GM12891 (cell line): Measurements from ENCODE around the gene SST.
"Not testable (repeated sequence)": the region's sequence is repeated elsewhere in the genome, so short reads cannot be mapped to it uniquely, and the experiment has no call there.

ENCODE experiments used
- POLR2A ChIP-seq: IDR thresholded peaks from 2 replicates; pipeline ENCODE4 v1.6.1; 2011; ENCODE audit warnings: low read depth, low read length, control low read depth
- POLR2AphosphoS5 ChIP-seq: IDR thresholded peaks from 2 replicates; pipeline ENCODE4 v1.6.1; 2011; ENCODE audit warnings: low read depth, low read length, control low read depth
- POU2F2 ChIP-seq: IDR thresholded peaks from 2 replicates; pipeline ENCODE4 v1.6.1; 2011; ENCODE audit warnings: low read depth, mild to moderate bottlenecking, control low read depth, low read length, moderate library complexity
- SPI1 ChIP-seq: IDR thresholded peaks from 2 replicates; pipeline ENCODE4 v1.6.1; 2011; ENCODE audit warnings: low read depth, low read length, control low read depth
- TAF1 ChIP-seq: IDR thresholded peaks from 2 replicates; pipeline ENCODE4 v1.6.1; 2011; ENCODE audit warnings: low read depth, low read length, control low read depth

GRCh38 chr3:187681756-187682155 is 11.6 kb upstream of the SST start:
- not testable (repeated sequence) for TF ChIP-seq POLR2A, POLR2AphosphoS5, SPI1, POU2F2, TAF1
